ENCODE measurements around the gene SRGAP1.
"Not testable (repeated sequence)": the region's sequence is repeated elsewhere in the genome, so short reads cannot be mapped to it uniquely, and the experiment has no call there.

The SRGAP1 gene

GRCh38 chr12:64008596-64008995, 164.1 kb downstream of the SRGAP1 start:
- no peak overlapping the region for H3K27ac ChIP-seq
- TF ChIP-seq CTCF (conservative IDR thresholded peaks at IDR 0.05) (no peak), ZFX (IDR thresholded peaks at IDR 0.05) (no peak)

- H3K27ac ChIP-seq = no peak overlapping the region
- no peak for TF ChIP-seq CTCF (conservative IDR thresholded peaks at IDR 0.05)
- no peak for TF ChIP-seq ZFX (IDR thresholded peaks at IDR 0.05)
These were observed 165.0 kb downstream of the SRGAP1 start for GRCh38 chr12:64009321-64010068.

GRCh38 chr12:64010069-64010686, 165.7 kb downstream of the SRGAP1 start:
- no peak overlapping the region for H3K27ac ChIP-seq
- no peak for TF ChIP-seq ZFX (IDR thresholded peaks at IDR 0.05)
- TF ChIP-seq CTCF (conservative IDR thresholded peaks at IDR 0.05) = no peak

GRCh38 chr12:64016521-64016920, 172.0 kb downstream of the SRGAP1 start:
- TF ChIP-seq ZFX (IDR thresholded peaks at IDR 0.05) = no peak
- TF ChIP-seq CTCF (conservative IDR thresholded peaks at IDR 0.05) = no peak

GRCh38 chr12:64018116-64018515, 173.6 kb downstream of the SRGAP1 start:
- not testable (repeated sequence) for H3K27ac ChIP-seq

More at GRCh38 chr12:64016521-64016920, 172.0 kb downstream of the SRGAP1 start:
- H3K27ac ChIP-seq = no peak overlapping the region

GRCh38 chr12:64018524-64018923, 174.0 kb downstream of the SRGAP1 start:
- TF ChIP-seq CTCF (conservative IDR thresholded peaks at IDR 0.05) = no peak
- no peak for TF ChIP-seq ZFX (IDR thresholded peaks at IDR 0.05)
- no peak overlapping the region for H3K27ac ChIP-seq

GRCh38 chr12:64019101-64019500, 174.6 kb downstream of the SRGAP1 start:
- TF ChIP-seq CTCF (conservative IDR thresholded peaks at IDR 0.05) (no peak), ZFX (IDR thresholded peaks at IDR 0.05) (no peak)

More at GRCh38 chr12:64019101-64019500, 174.6 kb downstream of the SRGAP1 start:
- no peak overlapping the region for H3K27ac ChIP-seq

All from C4-2B (cell line).